Karpas-422 (cell line): ENCODE results near the gene ERMN. TPM values are rescaled to one million over a fixed set of nuclear protein-coding genes. Genes with fewer than 3 reads are reported as not detected.

Experiments used
- DNase-seq: peaks from one replicate; pipeline ENCODE4 v3.0.0-alpha.2; 2015
- H2AFZ ChIP-seq: fragments of 200-600 bp; sonication (generic); 2 replicates; pipeline ENCODE4 v1.6.1; 2014; ENCODE audit warnings: antibody characterized with exemption, low read length, mixed read lengths
- H3K27ac ChIP-seq: fragments of 200-600 bp; sonication (generic); 2 replicates; pipeline ENCODE4 v1.5.1; 2014; ENCODE audit warnings: mild to moderate bottlenecking, low read length, moderate library complexity
- H3K27me3 ChIP-seq: fragments of 200-600 bp; sonication (generic); 2 replicates; pipeline ENCODE4 v1.6.1; 2014; ENCODE audit warnings: low read length, mixed read lengths
- H3K36me3 ChIP-seq: fragments of 200-600 bp; sonication (generic); 2 replicates; pipeline ENCODE4 v1.6.1; 2014; ENCODE audit warnings: low read length, mixed read lengths; ENCODE audit not compliant: insufficient read depth
- H3K4me1 ChIP-seq: fragments of 200-600 bp; sonication (generic); 2 replicates; pipeline ENCODE4 v1.6.1; 2014; ENCODE audit warnings: mild to moderate bottlenecking, low read length, mixed read lengths
- H3K4me2 ChIP-seq: fragments of 200-600 bp; sonication (generic); 2 replicates; pipeline ENCODE4 v1.6.1; 2014; ENCODE audit warnings: low read length, low read depth, mild to moderate bottlenecking; ENCODE audit not compliant: poor library complexity, severe bottlenecking
- H3K4me3 ChIP-seq: fragments of 200-600 bp; sonication (generic); 2 replicates; pipeline ENCODE4 v1.5.1; 2014; ENCODE audit warnings: mild to moderate bottlenecking, antibody characterized with exemption, low read length, mixed read lengths
- H3K79me2 ChIP-seq: fragments of 200-600 bp; sonication (generic); 2 replicates; pipeline ENCODE4 v1.6.1; 2014; ENCODE audit warnings: mild to moderate bottlenecking, low read length, mixed read lengths
- H3K9ac ChIP-seq: fragments of 200-600 bp; sonication (generic); 2 replicates; pipeline ENCODE4 v1.6.0; 2014; ENCODE audit warnings: low read length
- H3K9me2 ChIP-seq: fragments of 200-600 bp; sonication (generic), shearing (Covaris generic); replicated peaks from 2 replicates; pipeline ENCODE4 v1.6.0; 2014; ENCODE audit warnings: mild to moderate bottlenecking, low read length, moderate library complexity; ENCODE audit not compliant: insufficient read depth
- H3K9me3 ChIP-seq: fragments of 300-700, 200-600 bp; sonication (generic); 2 replicates; pipeline ENCODE4 v1.6.1; 2014; ENCODE audit warnings: low read length, mixed read lengths
- H4K20me1 ChIP-seq: fragments of 200-600 bp; sonication (generic); 2 replicates; pipeline ENCODE4 v1.6.1; 2014; ENCODE audit warnings: mild to moderate bottlenecking, antibody characterized with exemption, low read length, low read depth; ENCODE audit not compliant: insufficient read depth
- total RNA-seq: library from RNA; depleted of rRNA; stranded (reverse); fragments of >200 nt; shearing (Covaris generic); gene quantifications from 2 replicates; pipeline ENCODE4 v1.2.3, GENCODE V29; 2014; ENCODE audit warnings: low replicate concordance

ERMN gene
- total RNA-seq, 1 experiment from 2014 or later: 8.2 TPM

- no peak for DNase-seq
- no peaks in the 10 kb centered on the region for H3K36me3 ChIP-seq
- H3K9me2 ChIP-seq: no peaks in the 10 kb centered on the region
- no peaks in the 10 kb centered on the region for H3K9me3 ChIP-seq
- H3K27me3 ChIP-seq: no peaks in the 10 kb centered on the region
- no peaks in the 10 kb centered on the region for H3K79me2 ChIP-seq
- no peaks in the 10 kb centered on the region for H4K20me1 ChIP-seq
- H3K4me2 ChIP-seq: no peak overlapping the region
- no peaks in the 10 kb centered on the region for H3K4me1 ChIP-seq
- H3K27ac ChIP-seq: no peak overlapping the region
- H2AFZ ChIP-seq: no peak overlapping the region
- H3K4me3 ChIP-seq: no peak overlapping the region
- no peak overlapping the region for H3K9ac ChIP-seq
These were observed 12.6 kb downstream of the ERMN start for GRCh38 chr2:157312866-157313486.

- no peaks in the 10 kb centered on the region for H3K9me3 ChIP-seq
- H3K27ac ChIP-seq: no peak overlapping the region
- no peaks in the 10 kb centered on the region for H3K36me3 ChIP-seq
- H3K4me3 ChIP-seq: no peak overlapping the region
- H3K79me2 ChIP-seq: no peaks in the 10 kb centered on the region
- H3K27me3 ChIP-seq: no peaks in the 10 kb centered on the region
- no peak overlapping the region for H3K4me2 ChIP-seq
- H2AFZ ChIP-seq: no peak overlapping the region
- H3K4me1 ChIP-seq: no peaks in the 10 kb centered on the region
- no peaks in the 10 kb centered on the region for H4K20me1 ChIP-seq
- H3K9ac ChIP-seq: no peak overlapping the region
- no peaks in the 10 kb centered on the region for H3K9me2 ChIP-seq
- no peak for DNase-seq
These were observed 13.9 kb downstream of the ERMN start for GRCh38 chr2:157311706-157312105.

- Histone ChIP-seq H3K4me3 (no peak overlapping the region), H3K36me3 (no peaks in the 10 kb centered on the region), H3K9me3 (no peaks in the 10 kb centered on the region), H2AFZ (no peak overlapping the region), H3K9ac (no peak overlapping the region), H3K9me2 (no peaks in the 10 kb centered on the region), H4K20me1 (no peaks in the 10 kb centered on the region), H3K4me2 (no peak overlapping the region), H3K4me1 (no peaks in the 10 kb centered on the region), H3K27me3 (no peaks in the 10 kb centered on the region), H3K27ac (no peak overlapping the region), H3K79me2 (no peaks in the 10 kb centered on the region)
- no peak for DNase-seq
These were observed 15.7 kb downstream of the ERMN start for GRCh38 chr2:157309878-157310277.

DNA sequence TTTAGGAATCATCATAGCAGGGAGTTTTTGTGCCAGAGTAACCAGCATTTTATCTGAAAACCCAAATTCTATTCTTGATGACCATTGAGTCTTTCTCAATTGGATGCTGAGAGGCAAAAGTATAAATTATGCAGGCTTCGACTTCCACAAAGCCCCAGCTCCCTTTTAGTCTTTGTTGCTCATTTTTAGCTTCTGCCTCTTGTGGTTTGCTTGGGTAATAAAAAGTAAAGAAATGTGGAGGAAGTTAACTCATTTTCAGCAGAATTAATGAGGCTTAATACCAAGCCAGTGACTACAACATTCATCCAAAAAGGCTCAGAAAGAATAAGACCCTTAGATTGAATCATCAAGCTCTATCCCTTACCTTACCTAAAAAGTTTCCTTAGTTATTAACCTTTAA is 18.6 kb downstream of the ERMN start:
- Histone ChIP-seq H3K36me3 (no peaks in the 10 kb centered on the region), H3K27ac (no peak overlapping the region), H3K9ac (no peak overlapping the region), H3K27me3 (no peaks in the 10 kb centered on the region), H3K4me3 (no peak overlapping the region), H4K20me1 (no peaks in the 10 kb centered on the region), H3K4me1 (no peaks in the 10 kb centered on the region), H3K79me2 (no peaks in the 10 kb centered on the region), H3K9me2 (no peaks in the 10 kb centered on the region), H3K9me3 (no peaks in the 10 kb centered on the region), H2AFZ (no peak overlapping the region), H3K4me2 (no peak overlapping the region)
- DNase-seq: no peak

GRCh38 chr2:157305723-157306110 is 19.9 kb downstream of the ERMN start:
- Histone ChIP-seq H3K4me1 (no peaks in the 10 kb centered on the region), H3K4me3 (no peak overlapping the region)

GRCh38 chr2:157304811-157305722 is 20.6 kb downstream of the ERMN start:
- no peaks in the 10 kb centered on the region for H3K79me2 ChIP-seq
- no peak overlapping the region for H3K27ac ChIP-seq
- H3K27me3 ChIP-seq: no peaks in the 10 kb centered on the region
- H3K4me2 ChIP-seq: no peak overlapping the region
- no peaks in the 10 kb centered on the region for H3K36me3 ChIP-seq
- no peak for DNase-seq
- H2AFZ ChIP-seq: no peak overlapping the region
- no peaks in the 10 kb centered on the region for H3K4me1 ChIP-seq
- no peak overlapping the region for H3K4me3 ChIP-seq
- H3K9me2 ChIP-seq: no peaks in the 10 kb centered on the region
- no peaks in the 10 kb centered on the region for H4K20me1 ChIP-seq
- H3K9ac ChIP-seq: no peak overlapping the region
- H3K9me3 ChIP-seq: no peaks in the 10 kb centered on the region

More at GRCh38 chr2:157305723-157306110, 19.9 kb downstream of the ERMN start:
- H4K20me1 ChIP-seq: no peaks in the 10 kb centered on the region
- no peak overlapping the region for H3K27ac ChIP-seq
- no peak overlapping the region for H2AFZ ChIP-seq
- H3K9me2 ChIP-seq: no peaks in the 10 kb centered on the region
- H3K9ac ChIP-seq: no peak overlapping the region
- H3K27me3 ChIP-seq: no peaks in the 10 kb centered on the region
- no peaks in the 10 kb centered on the region for H3K79me2 ChIP-seq
- no peaks in the 10 kb centered on the region for H3K36me3 ChIP-seq
- no peaks in the 10 kb centered on the region for H3K9me3 ChIP-seq
- DNase-seq: no peak
- no peak overlapping the region for H3K4me2 ChIP-seq

DNA sequence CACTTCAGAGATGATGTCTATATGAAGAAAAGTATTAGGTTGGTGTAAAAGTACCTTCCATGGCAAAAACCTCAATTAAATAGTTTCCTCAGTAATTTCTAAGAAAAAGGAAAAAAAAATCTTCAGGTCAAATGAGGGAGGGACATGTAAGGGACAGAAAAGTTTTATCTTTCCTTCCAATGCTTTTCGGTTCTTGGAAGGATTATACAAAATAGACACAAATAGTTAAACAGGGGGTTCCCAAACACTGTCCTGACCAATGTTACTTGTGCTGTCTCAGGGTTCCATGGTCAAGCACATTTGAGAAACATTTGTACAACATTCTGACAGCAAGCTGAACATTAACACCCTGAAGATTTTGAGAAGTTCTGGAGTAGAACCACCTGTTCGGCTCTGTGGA is 22.0 kb downstream of the ERMN start:
- Histone ChIP-seq H3K27me3 (no peaks in the 10 kb centered on the region), H3K27ac (no peak overlapping the region), H3K9me3 (no peaks in the 10 kb centered on the region), H2AFZ (no peak overlapping the region), H3K36me3 (no peaks in the 10 kb centered on the region), H3K4me3 (no peak overlapping the region), H3K9ac (no peak overlapping the region), H3K4me2 (no peak overlapping the region), H3K79me2 (no peaks in the 10 kb centered on the region), H3K9me2 (no peaks in the 10 kb centered on the region), H4K20me1 (no peaks in the 10 kb centered on the region), H3K4me1 (no peaks in the 10 kb centered on the region)
- DNase-seq: no peak

GRCh38 chr2:157302492-157303099 is 23.0 kb downstream of the ERMN start:
- no peaks in the 10 kb centered on the region for H3K79me2 ChIP-seq
- DNase-seq: peak; percentile 80

More at GRCh38 chr2:157302492-157303099, 23.0 kb downstream of the ERMN start:
- Histone ChIP-seq H3K9me3 (no peaks in the 10 kb centered on the region), H4K20me1 (no peaks in the 10 kb centered on the region), H3K27me3 (no peaks in the 10 kb centered on the region), H3K4me1 (no peaks in the 10 kb centered on the region), H3K4me2 (no peak overlapping the region), H3K9ac (no peak overlapping the region), H2AFZ (no peak overlapping the region), H3K4me3 (no peak overlapping the region), H3K36me3 (no peaks in the 10 kb centered on the region), H3K27ac (no peak overlapping the region), H3K9me2 (no peaks in the 10 kb centered on the region)
